GM23338 (cell line): Measurements from ENCODE around the gene OMP. TPM values are rescaled to one million over a fixed set of nuclear protein-coding genes. Genes with fewer than 3 reads are reported as not detected.

Source experiments
- ATAC-seq: fragments of 200-7000 bp; cut with Tn5 transposase; 3 replicates; pipeline ENCODE4 v1.9.1; 2020
- DNase-seq: peaks from one replicate; pipeline ENCODE4 v3.0.0-alpha.2; 2015; ENCODE audit warnings: low spot score
- H2AFZ ChIP-seq: fragments of 200-600 bp; sonication (generic); 2 replicates; pipeline ENCODE4 v1.8.0; 2016; ENCODE audit warnings: antibody characterized with exemption, mild to moderate bottlenecking, moderate library complexity
- H3F3A ChIP-seq: fragments of 200-600 bp; sonication (generic); replicated peaks from 2 replicates; pipeline ENCODE4 v1.8.0; 2017; ENCODE audit warnings: antibody characterized with exemption, mixed run types, low read depth
- H3K27ac ChIP-seq: fragments of 200-600 bp; sonication (generic); 2 replicates; pipeline ENCODE4 v1.6.1; 2016; ENCODE audit warnings: low read depth
- H3K27me3 ChIP-seq: fragments of 200-600 bp; sonication (generic); 2 replicates; pipeline ENCODE4 v1.8.0; 2016; ENCODE audit warnings: mild to moderate bottlenecking, mixed run types, moderate library complexity; ENCODE audit not compliant: insufficient read depth
- H3K36me3 ChIP-seq: fragments of 200-600 bp; sonication (generic); 2 replicates; pipeline ENCODE4 v1.8.0; 2016; ENCODE audit warnings: mild to moderate bottlenecking; ENCODE audit not compliant: insufficient read depth
- H3K4me1 ChIP-seq: fragments of 200-600 bp; sonication (generic); 2 replicates; pipeline ENCODE4 v1.8.0; 2016; ENCODE audit warnings: mild to moderate bottlenecking, moderate library complexity; ENCODE audit not compliant: insufficient read depth
- H3K4me2 ChIP-seq: fragments of 200-600 bp; sonication (generic); 2 replicates; pipeline ENCODE4 v1.7.1; 2017; ENCODE audit warnings: mixed run types
- H3K4me3 ChIP-seq: fragments of 200-600 bp; sonication (generic); 2 replicates; pipeline ENCODE4 v1.6.1; 2016; ENCODE audit warnings: mixed run types
- H3K79me2 ChIP-seq: fragments of 200-600 bp; sonication (generic); replicated peaks from 2 replicates; pipeline ENCODE4 v1.8.0; 2017; ENCODE audit warnings: mild to moderate bottlenecking; ENCODE audit not compliant: insufficient read depth
- H3K9me2 ChIP-seq: fragments of 200-600 bp; sonication (generic); 2 replicates; pipeline ENCODE4 v1.8.0; 2017; ENCODE audit not compliant: insufficient read depth
- H4K20me1 ChIP-seq: fragments of 200-600 bp; sonication (generic); replicated peaks from 2 replicates; pipeline ENCODE4 v1.8.0; 2017; ENCODE audit warnings: mild to moderate bottlenecking; ENCODE audit not compliant: insufficient read depth
- H3K27ac Mint-ChIP-seq: 2 replicates; pipeline ENCODE4 v1.8.0; 2020; ENCODE audit warnings: inconsistent platforms, mild to moderate bottlenecking, moderate library complexity, mixed read lengths
- H3K27me3 Mint-ChIP-seq: 3 replicates; pipeline ENCODE4 v1.8.0; 2022; ENCODE audit warnings: low read depth, mild to moderate bottlenecking, moderate library complexity, mixed read lengths, inconsistent platforms; ENCODE audit not compliant: insufficient read depth, poor library complexity
- H3K36me3 Mint-ChIP-seq: 3 replicates; pipeline ENCODE4 v1.8.0; 2021; ENCODE audit warnings: low read depth, mild to moderate bottlenecking, inconsistent platforms, moderate library complexity, mixed read lengths
- H3K4me1 Mint-ChIP-seq: 3 replicates; pipeline ENCODE4 v1.8.0; 2020; ENCODE audit warnings: mild to moderate bottlenecking, inconsistent platforms, mixed read lengths
- H3K4me3 Mint-ChIP-seq: 3 replicates; pipeline ENCODE4 v1.8.0; 2021; ENCODE audit warnings: moderate library complexity, mild to moderate bottlenecking, inconsistent platforms, mixed read lengths
- H3K9me3 Mint-ChIP-seq: 3 replicates; pipeline ENCODE4 v1.8.0; 2020; ENCODE audit warnings: moderate library complexity, mild to moderate bottlenecking, inconsistent platforms, mixed read lengths
- CREB1 ChIP-seq: fragments of 250-450 bp; sonication (Bioruptor Pico); IDR thresholded peaks from 2 replicates; pipeline ENCODE4 v1.5.0; 2020; ENCODE audit warnings: low read depth, mild to moderate bottlenecking, moderate library complexity
- EZH2 ChIP-seq: fragments of 200-600 bp; sonication (generic); IDR thresholded peaks from one replicate; pipeline ENCODE4 v1.8.0; 2017; ENCODE audit warnings: antibody characterized with exemption, mild to moderate bottlenecking, low read depth; ENCODE audit not compliant: unreplicated experiment
- POLR2AphosphoS5 ChIP-seq: IDR thresholded peaks from 2 replicates; pipeline ENCODE4 v1.6.1; 2016; ENCODE audit warnings: antibody characterized with exemption, low read depth
- STAT1 ChIP-seq: IDR thresholded peaks from one replicate; pipeline ENCODE4 v1.6.1; 2016; ENCODE audit warnings: antibody characterized with exemption; ENCODE audit not compliant: unreplicated experiment
- ZNF114 ChIP-seq: fragments of 250-450 bp; sonication (Bioruptor Pico); IDR thresholded peaks from 2 replicates; pipeline ENCODE4 v1.5.0; 2020; ENCODE audit warnings: mild to moderate bottlenecking, moderate library complexity
- ZNF331 ChIP-seq: fragments of 250-450 bp; sonication (Bioruptor Pico); IDR thresholded peaks from 2 replicates; pipeline ENCODE4 v1.5.0; 2020; ENCODE audit warnings: low read depth, mild to moderate bottlenecking, moderate library complexity
- polyA plus RNA-seq: library from polyadenylated mRNA; unstranded; fragments of >200 nt; fragmentation: Nextera tagmentation; extraction: Ambion mirVana; gene quantifications from 2 replicates; pipeline ENCODE4 v1.2.1, GENCODE V29; 2016
- total RNA-seq: library from RNA; depleted of rRNA; stranded (reverse); fragments of >200 nt; shearing (Covaris generic); gene quantifications from 2 replicates; pipeline ENCODE4 v1.2.3, GENCODE V29; 2014
- TF ChIP-seq, protein P1 (sequence below): IDR thresholded peaks from 2 replicates; pipeline ENCODE4 v1.6.1; 2016; ENCODE audit warnings: antibody characterized with exemption
- TF ChIP-seq, protein P2 (sequence below), 2 experiments: fragments of 200-600 bp in 1 of 2; sonication (generic) in 1 of 2; conservative IDR thresholded peaks; 2 replicates each; pipeline versions ENCODE4 v1.5.1 to v1.6.1; 2016 to 2017; ENCODE audit warnings: antibody characterized with exemption in 2 of 2, low read depth in 2 of 2, mild to moderate bottlenecking in 2 of 2, moderate library complexity in 1 of 2

Gene OMP
- total and polyA plus RNA-seq, 2 experiments from 2014 or later = 1.0 TPM; not detected in 1

DNA sequence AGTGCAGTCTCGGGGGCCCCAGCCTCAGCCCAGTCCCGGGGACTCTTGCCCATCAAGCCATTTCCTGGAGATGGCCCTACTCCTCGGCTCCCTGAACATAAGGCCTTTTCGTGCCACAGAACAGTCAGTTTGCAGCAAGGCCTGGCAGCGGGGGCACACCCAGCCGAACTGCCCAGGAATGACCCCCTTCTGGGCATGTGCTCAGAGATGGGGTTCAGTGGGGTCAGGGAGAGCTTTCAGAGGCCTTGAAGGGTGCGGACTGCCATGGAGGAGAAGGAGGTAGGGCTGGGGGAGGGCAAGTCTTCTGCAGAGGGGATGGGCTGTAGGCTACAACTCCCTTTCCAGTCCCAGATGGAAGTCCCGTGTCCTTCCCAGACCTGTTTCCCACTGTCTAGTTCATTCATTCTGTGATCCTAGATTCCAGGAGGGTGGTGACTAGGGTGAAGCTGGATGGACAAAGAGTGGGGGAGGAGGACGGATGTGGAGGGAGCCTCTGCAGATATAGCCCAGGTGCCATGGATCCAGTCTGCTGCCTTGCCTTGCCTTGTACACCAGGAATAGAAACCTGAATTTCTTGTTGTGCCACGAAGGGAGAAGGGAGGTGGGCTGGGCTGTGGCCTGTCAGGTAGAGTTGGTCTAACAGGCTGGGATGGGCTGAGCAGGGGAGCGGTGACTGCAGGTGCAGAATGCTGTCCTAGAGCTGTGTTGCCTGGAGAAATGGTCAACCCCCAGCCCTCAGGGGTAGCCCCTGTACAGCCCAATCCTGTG lies 14.2 kb upstream of the OMP start:
- H3K27ac ChIP-seq = no peak overlapping the region
- TF ChIP-seq POLR2AphosphoS5 (no peak), ZNF331 (no peak), EZH2 (no peak), ZNF114 (CRISPR knock-in tag) (no peak), STAT1 (no peak)
- TF ChIP-seq, protein P1, sequence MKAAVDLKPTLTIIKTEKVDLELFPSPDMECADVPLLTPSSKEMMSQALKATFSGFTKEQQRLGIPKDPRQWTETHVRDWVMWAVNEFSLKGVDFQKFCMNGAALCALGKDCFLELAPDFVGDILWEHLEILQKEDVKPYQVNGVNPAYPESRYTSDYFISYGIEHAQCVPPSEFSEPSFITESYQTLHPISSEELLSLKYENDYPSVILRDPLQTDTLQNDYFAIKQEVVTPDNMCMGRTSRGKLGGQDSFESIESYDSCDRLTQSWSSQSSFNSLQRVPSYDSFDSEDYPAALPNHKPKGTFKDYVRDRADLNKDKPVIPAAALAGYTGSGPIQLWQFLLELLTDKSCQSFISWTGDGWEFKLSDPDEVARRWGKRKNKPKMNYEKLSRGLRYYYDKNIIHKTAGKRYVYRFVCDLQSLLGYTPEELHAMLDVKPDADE = no peak
- peaks cover 6% of the 10 kb centered on the region for H3K27me3 Mint-ChIP-seq
- H3K36me3 ChIP-seq = no peaks in the 10 kb centered on the region
- no peaks in the 10 kb centered on the region for H3K27me3 ChIP-seq
- no peaks in the 10 kb centered on the region for H3K9me2 ChIP-seq
- no peak overlapping the region for H3K4me2 ChIP-seq
- H3F3A ChIP-seq = no peaks in the 10 kb centered on the region
- peaks cover 11% of the 10 kb centered on the region for H3K4me1 Mint-ChIP-seq
- DNase-seq (no peak), ATAC-seq (no peak)
- no peak overlapping the region for H3K4me3 ChIP-seq
- H3K9me3 Mint-ChIP-seq = no peaks in the 10 kb centered on the region
- no peaks in the 10 kb centered on the region for H3K79me2 ChIP-seq
- no peaks in the 10 kb centered on the region; the same call in 1 of the 2 replicates for H3K4me1 ChIP-seq
- H3K4me3 Mint-ChIP-seq = no peak overlapping the region
- no peaks in the 10 kb centered on the region; the same call in 1 of the 2 replicates for H4K20me1 ChIP-seq
- no peak overlapping the region for H3K27ac Mint-ChIP-seq
- H2AFZ ChIP-seq = no peak overlapping the region
- H3K36me3 Mint-ChIP-seq = no peaks in the 10 kb centered on the region

DNA sequence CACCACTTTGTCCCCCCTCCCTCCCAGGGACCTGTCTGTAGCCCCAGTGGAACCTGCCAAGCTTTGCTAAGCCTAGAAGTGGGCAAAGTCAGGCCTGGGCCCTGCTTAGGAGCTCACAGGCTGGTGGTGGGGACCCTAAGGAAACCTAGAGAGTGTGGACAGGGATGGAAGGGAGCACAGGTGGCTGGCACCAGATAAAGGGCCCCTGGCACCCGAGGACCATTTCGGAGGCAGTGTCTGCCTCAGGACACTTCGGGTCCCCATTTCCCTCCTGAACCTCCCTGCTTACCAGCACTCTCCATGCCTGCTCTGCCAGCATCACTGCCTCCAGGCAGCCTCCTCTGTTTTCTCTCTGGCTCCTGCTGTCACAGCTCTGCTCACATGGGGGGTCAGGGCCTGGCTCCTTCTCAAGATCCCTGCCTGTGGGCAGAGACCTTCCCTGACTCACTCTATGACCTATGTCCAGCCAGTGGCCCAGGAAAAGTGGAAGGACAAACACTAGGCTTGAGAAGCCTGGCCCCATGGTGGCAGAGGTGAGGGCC lies 13.6 kb upstream of the OMP start:
- Mint-ChIP-seq H3K9me3 (no peaks in the 10 kb centered on the region), H3K27ac (no peak overlapping the region), H3K4me3 (no peak overlapping the region), H3K4me1 (peaks cover 11% of the 10 kb centered on the region), H3K27me3 (peaks cover 5% of the 10 kb centered on the region), H3K36me3 (no peaks in the 10 kb centered on the region)
- no peak overlapping the region for H3K4me2 ChIP-seq
- H2AFZ ChIP-seq = no peak overlapping the region
- no peak overlapping the region for H3K27ac ChIP-seq
- no peaks in the 10 kb centered on the region for H3K36me3 ChIP-seq
- no peaks in the 10 kb centered on the region; the same call in 1 of the 2 replicates for H3K4me1 ChIP-seq
- ATAC-seq = no peak
- no peak for DNase-seq
- no peaks in the 10 kb centered on the region for H3F3A ChIP-seq
- H3K9me2 ChIP-seq = no peaks in the 10 kb centered on the region
- H3K79me2 ChIP-seq = no peaks in the 10 kb centered on the region
- H3K4me3 ChIP-seq = no peak overlapping the region
- H4K20me1 ChIP-seq = no peaks in the 10 kb centered on the region; the same call in 1 of the 2 replicates
- TF ChIP-seq ZNF114 (CRISPR knock-in tag) (no peak), POLR2AphosphoS5 (no peak), CREB1 (no peak), ZNF331 (no peak), EZH2 (no peak)
- TF ChIP-seq, protein P2, sequence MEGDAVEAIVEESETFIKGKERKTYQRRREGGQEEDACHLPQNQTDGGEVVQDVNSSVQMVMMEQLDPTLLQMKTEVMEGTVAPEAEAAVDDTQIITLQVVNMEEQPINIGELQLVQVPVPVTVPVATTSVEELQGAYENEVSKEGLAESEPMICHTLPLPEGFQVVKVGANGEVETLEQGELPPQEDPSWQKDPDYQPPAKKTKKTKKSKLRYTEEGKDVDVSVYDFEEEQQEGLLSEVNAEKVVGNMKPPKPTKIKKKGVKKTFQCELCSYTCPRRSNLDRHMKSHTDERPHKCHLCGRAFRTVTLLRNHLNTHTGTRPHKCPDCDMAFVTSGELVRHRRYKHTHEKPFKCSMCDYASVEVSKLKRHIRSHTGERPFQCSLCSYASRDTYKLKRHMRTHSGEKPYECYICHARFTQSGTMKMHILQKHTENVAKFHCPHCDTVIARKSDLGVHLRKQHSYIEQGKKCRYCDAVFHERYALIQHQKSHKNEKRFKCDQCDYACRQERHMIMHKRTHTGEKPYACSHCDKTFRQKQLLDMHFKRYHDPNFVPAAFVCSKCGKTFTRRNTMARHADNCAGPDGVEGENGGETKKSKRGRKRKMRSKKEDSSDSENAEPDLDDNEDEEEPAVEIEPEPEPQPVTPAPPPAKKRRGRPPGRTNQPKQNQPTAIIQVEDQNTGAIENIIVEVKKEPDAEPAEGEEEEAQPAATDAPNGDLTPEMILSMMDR (conservative IDR thresholded peaks at IDR 0.05; ENCODE audit: low read depth in 2 of 2) = no peak
- H3K27me3 ChIP-seq = no peaks in the 10 kb centered on the region
